SU-DHL-6 (cell line): ENCODE data around the gene FSCN2.

Source experiments
- H2AFZ ChIP-seq: fragments of 200-600 bp; sonication (generic); 2 replicates; pipeline ENCODE4 v1.6.1; 2014; ENCODE audit warnings: low read depth, mild to moderate bottlenecking, moderate library complexity, mixed read lengths, antibody characterized with exemption, low read length; ENCODE audit not compliant: severe bottlenecking
- H3F3A ChIP-seq: fragments of 200-600 bp; shearing (Covaris generic); 2 replicates; pipeline ENCODE4 v1.6.0; 2016; ENCODE audit warnings: antibody characterized with exemption, mild to moderate bottlenecking; ENCODE audit not compliant: insufficient read depth
- H3K27ac ChIP-seq: fragments of 200-600 bp; sonication (generic); 2 replicates; pipeline ENCODE4 v1.5.1; 2016; ENCODE audit warnings: low read depth, mild to moderate bottlenecking, low read length, moderate library complexity, mixed read lengths
- H3K27me3 ChIP-seq: fragments of 200-600 bp; sonication (generic), shearing (Covaris generic); 2 replicates; pipeline ENCODE4 v1.6.0; 2014; ENCODE audit warnings: mild to moderate bottlenecking, low read length
- H3K36me3 ChIP-seq: fragments of 200-600 bp; sonication (generic); 2 replicates; pipeline ENCODE4 v1.6.1; 2014; ENCODE audit warnings: mild to moderate bottlenecking, low read length, mixed read lengths
- H3K4me2 ChIP-seq: fragments of 300-600, 200-600 bp; shearing (Covaris generic), sonication (generic); 2 replicates; pipeline ENCODE4 v1.6.0; 2014; ENCODE audit warnings: low read length, low read depth, mild to moderate bottlenecking; ENCODE audit not compliant: poor library complexity, severe bottlenecking
- H3K4me3 ChIP-seq: fragments of 200-600 bp; sonication (generic); 2 replicates; pipeline ENCODE4 v1.5.1; 2014; ENCODE audit warnings: antibody characterized with exemption, low read length, mild to moderate bottlenecking, mixed read lengths; ENCODE audit not compliant: insufficient read depth, poor library complexity, severe bottlenecking
- H3K79me2 ChIP-seq: fragments of 200-600 bp; sonication (generic); 2 replicates; pipeline ENCODE4 v1.6.1; 2014; ENCODE audit warnings: mild to moderate bottlenecking, low read length, moderate library complexity; ENCODE audit not compliant: insufficient read depth
- H3K9ac ChIP-seq: fragments of 200-600 bp; sonication (generic); 2 replicates; pipeline ENCODE4 v1.7.0; 2014; ENCODE audit warnings: mild to moderate bottlenecking, low read length
- H3K9me2 ChIP-seq: fragments of 200-600 bp; sonication (generic); replicated peaks from 2 replicates; pipeline ENCODE4 v1.6.1; 2014; ENCODE audit warnings: low read length; ENCODE audit not compliant: insufficient read depth
- H3K9me3 ChIP-seq: fragments of 200-600 bp; sonication (generic); 2 replicates; pipeline ENCODE4 v1.6.1; 2014; ENCODE audit warnings: low read length, mixed read lengths; ENCODE audit not compliant: insufficient read depth
- H4K20me1 ChIP-seq: fragments of 200-600 bp; sonication (generic); 2 replicates; pipeline ENCODE4 v1.6.1; 2014; ENCODE audit warnings: low read depth, mild to moderate bottlenecking, antibody characterized with exemption, low read length, moderate library complexity, mixed read lengths
- CTCF ChIP-seq: fragments of 200-600 bp; sonication (generic); IDR thresholded peaks from one replicate; pipeline ENCODE4 v1.5.1; 2017; ENCODE audit warnings: antibody characterized with exemption, mild to moderate bottlenecking, low read length, moderate library complexity; ENCODE audit not compliant: insufficient read depth, poor library complexity, severe bottlenecking
- EZH2phosphoT487 ChIP-seq: fragments of 200-600 bp; sonication (generic), shearing (Covaris generic); conservative IDR thresholded peaks from 2 replicates; pipeline ENCODE4 v1.6.1; 2018; ENCODE audit warnings: mild to moderate bottlenecking, antibody characterized with exemption, low read length, moderate library complexity, mixed read lengths

FSCN2 gene

GRCh38 chr17:81480140-81481072, 47.8 kb upstream of the FSCN2 start:
- H3K9me3 ChIP-seq = no peaks in the 10 kb centered on the region
- no peak overlapping the region for H3K27ac ChIP-seq
- H3K9ac ChIP-seq = no peak overlapping the region
- H3K4me3 ChIP-seq = no peak overlapping the region
- no peaks in the 10 kb centered on the region for H4K20me1 ChIP-seq
- H3K36me3 ChIP-seq = no peaks in the 10 kb centered on the region
- H3K27me3 ChIP-seq = no peaks in the 10 kb centered on the region
- H3K9me2 ChIP-seq = no peaks in the 10 kb centered on the region
- H2AFZ ChIP-seq = no peak overlapping the region
- H3K4me2 ChIP-seq = no peak overlapping the region
- H3F3A ChIP-seq = no peaks in the 10 kb centered on the region
- TF ChIP-seq CTCF (no peak), EZH2phosphoT487 (no peak)
- no peaks in the 10 kb centered on the region for H3K79me2 ChIP-seq

GRCh38 chr17:81481073-81481799, 46.9 kb upstream of the FSCN2 start:
- H3K4me3 ChIP-seq = no peak overlapping the region

GRCh38 chr17:81481815-81482505, 46.2 kb upstream of the FSCN2 start:
- Histone ChIP-seq H3K79me2 (no peaks in the 10 kb centered on the region), H2AFZ (no peak overlapping the region), H3K27me3 (no peaks in the 10 kb centered on the region), H3K4me3 (no peak overlapping the region), H3K9me3 (no peaks in the 10 kb centered on the region), H3K9me2 (no peaks in the 10 kb centered on the region), H3K27ac (no peak overlapping the region), H3K9ac (no peak overlapping the region), H4K20me1 (no peaks in the 10 kb centered on the region), H3K4me2 (no peak overlapping the region), H3K36me3 (no peaks in the 10 kb centered on the region), H3F3A (0 out of 2 replicates have a peak, but pooled peaks cover 5% of the 10 kb centered on the region)
- TF ChIP-seq EZH2phosphoT487 (no peak), CTCF (no peak)

More at GRCh38 chr17:81481073-81481799, 46.9 kb upstream of the FSCN2 start:
- no peak overlapping the region for H3K4me2 ChIP-seq
- H3K27me3 ChIP-seq = no peaks in the 10 kb centered on the region
- no peak overlapping the region for H3K9ac ChIP-seq
- H4K20me1 ChIP-seq = no peaks in the 10 kb centered on the region
- no peaks in the 10 kb centered on the region for H3K36me3 ChIP-seq
- H3K79me2 ChIP-seq = no peaks in the 10 kb centered on the region
- H3K9me3 ChIP-seq = no peaks in the 10 kb centered on the region
- no peaks in the 10 kb centered on the region for H3K9me2 ChIP-seq
- H3K27ac ChIP-seq = no peak overlapping the region
- H3F3A ChIP-seq = 0 out of 2 replicates have a peak, but pooled peaks cover 3% of the 10 kb centered on the region
- TF ChIP-seq CTCF (no peak), EZH2phosphoT487 (no peak)
- H2AFZ ChIP-seq = no peak overlapping the region
